GM23338 (cell line): Measurements from ENCODE around the gene TRAF4. TPM values are rescaled to one million over a fixed set of nuclear protein-coding genes. Genes with fewer than 3 reads are reported as not detected.

ENCODE experiments used
- ATAC-seq: fragments of 200-7000 bp; cut with Tn5 transposase; 3 replicates; pipeline ENCODE4 v1.9.1; 2020
- DNase-seq: peaks from one replicate; pipeline ENCODE4 v3.0.0-alpha.2; 2015; ENCODE audit warnings: low spot score
- H2AFZ ChIP-seq: fragments of 200-600 bp; sonication (generic); 2 replicates; pipeline ENCODE4 v1.8.0; 2016; ENCODE audit warnings: antibody characterized with exemption, mild to moderate bottlenecking, moderate library complexity
- H3F3A ChIP-seq: fragments of 200-600 bp; sonication (generic); replicated peaks from 2 replicates; pipeline ENCODE4 v1.8.0; 2017; ENCODE audit warnings: antibody characterized with exemption, mixed run types, low read depth
- H3K27ac ChIP-seq: fragments of 200-600 bp; sonication (generic); 2 replicates; pipeline ENCODE4 v1.6.1; 2016; ENCODE audit warnings: low read depth
- H3K27me3 ChIP-seq: fragments of 200-600 bp; sonication (generic); 2 replicates; pipeline ENCODE4 v1.8.0; 2016; ENCODE audit warnings: mild to moderate bottlenecking, mixed run types, moderate library complexity; ENCODE audit not compliant: insufficient read depth
- H3K36me3 ChIP-seq: fragments of 200-600 bp; sonication (generic); 2 replicates; pipeline ENCODE4 v1.8.0; 2016; ENCODE audit warnings: mild to moderate bottlenecking; ENCODE audit not compliant: insufficient read depth
- H3K4me1 ChIP-seq: fragments of 200-600 bp; sonication (generic); 2 replicates; pipeline ENCODE4 v1.8.0; 2016; ENCODE audit warnings: mild to moderate bottlenecking, moderate library complexity; ENCODE audit not compliant: insufficient read depth
- H3K4me2 ChIP-seq: fragments of 200-600 bp; sonication (generic); 2 replicates; pipeline ENCODE4 v1.7.1; 2017; ENCODE audit warnings: mixed run types
- H3K4me3 ChIP-seq: fragments of 200-600 bp; sonication (generic); 2 replicates; pipeline ENCODE4 v1.6.1; 2016; ENCODE audit warnings: mixed run types
- H3K79me2 ChIP-seq: fragments of 200-600 bp; sonication (generic); replicated peaks from 2 replicates; pipeline ENCODE4 v1.8.0; 2017; ENCODE audit warnings: mild to moderate bottlenecking; ENCODE audit not compliant: insufficient read depth
- H3K9me2 ChIP-seq: fragments of 200-600 bp; sonication (generic); 2 replicates; pipeline ENCODE4 v1.8.0; 2017; ENCODE audit not compliant: insufficient read depth
- H4K20me1 ChIP-seq: fragments of 200-600 bp; sonication (generic); replicated peaks from 2 replicates; pipeline ENCODE4 v1.8.0; 2017; ENCODE audit warnings: mild to moderate bottlenecking; ENCODE audit not compliant: insufficient read depth
- H3K27ac Mint-ChIP-seq: 2 replicates; pipeline ENCODE4 v1.8.0; 2020; ENCODE audit warnings: inconsistent platforms, mild to moderate bottlenecking, moderate library complexity, mixed read lengths
- H3K27me3 Mint-ChIP-seq: 3 replicates; pipeline ENCODE4 v1.8.0; 2022; ENCODE audit warnings: low read depth, mild to moderate bottlenecking, moderate library complexity, mixed read lengths, inconsistent platforms; ENCODE audit not compliant: insufficient read depth, poor library complexity
- H3K36me3 Mint-ChIP-seq: 3 replicates; pipeline ENCODE4 v1.8.0; 2021; ENCODE audit warnings: low read depth, mild to moderate bottlenecking, inconsistent platforms, moderate library complexity, mixed read lengths
- H3K4me1 Mint-ChIP-seq: 3 replicates; pipeline ENCODE4 v1.8.0; 2020; ENCODE audit warnings: mild to moderate bottlenecking, inconsistent platforms, mixed read lengths
- H3K4me3 Mint-ChIP-seq: 3 replicates; pipeline ENCODE4 v1.8.0; 2021; ENCODE audit warnings: moderate library complexity, mild to moderate bottlenecking, inconsistent platforms, mixed read lengths
- H3K9me3 Mint-ChIP-seq: 3 replicates; pipeline ENCODE4 v1.8.0; 2020; ENCODE audit warnings: moderate library complexity, mild to moderate bottlenecking, inconsistent platforms, mixed read lengths
- CREB1 ChIP-seq: fragments of 250-450 bp; sonication (Bioruptor Pico); IDR thresholded peaks from 2 replicates; pipeline ENCODE4 v1.5.0; 2020; ENCODE audit warnings: low read depth, mild to moderate bottlenecking, moderate library complexity
- CTCF ChIP-seq, 2 experiments: fragments of 200-600 bp in 1 of 2; sonication (generic) in 1 of 2; conservative IDR thresholded peaks; 2 replicates each; pipeline versions ENCODE4 v1.5.1 to v1.6.1; 2016 to 2017; ENCODE audit warnings: antibody characterized with exemption in 2 of 2, low read depth in 2 of 2, mild to moderate bottlenecking in 2 of 2, moderate library complexity in 1 of 2
- ETS1 ChIP-seq: IDR thresholded peaks from 2 replicates; pipeline ENCODE4 v1.6.1; 2016; ENCODE audit warnings: antibody characterized with exemption
- EZH2 ChIP-seq: fragments of 200-600 bp; sonication (generic); IDR thresholded peaks from one replicate; pipeline ENCODE4 v1.8.0; 2017; ENCODE audit warnings: antibody characterized with exemption, mild to moderate bottlenecking, low read depth; ENCODE audit not compliant: unreplicated experiment
- EZH2phosphoT487 ChIP-seq: fragments of 200-600 bp; sonication (generic); IDR thresholded peaks from one replicate; pipeline ENCODE4 v1.8.1; 2018; ENCODE audit warnings: antibody characterized with exemption; ENCODE audit not compliant: unreplicated experiment
- JUNB ChIP-seq: IDR thresholded peaks from one replicate; pipeline ENCODE4 v1.6.1; 2016; ENCODE audit warnings: antibody characterized with exemption; ENCODE audit not compliant: unreplicated experiment
- NANOG ChIP-seq: IDR thresholded peaks from 2 replicates; pipeline ENCODE4 v1.6.1; 2016; ENCODE audit warnings: antibody characterized with exemption, borderline replicate concordance
- POLR2AphosphoS5 ChIP-seq: IDR thresholded peaks from 2 replicates; pipeline ENCODE4 v1.6.1; 2016; ENCODE audit warnings: antibody characterized with exemption, low read depth
- STAT1 ChIP-seq: IDR thresholded peaks from one replicate; pipeline ENCODE4 v1.6.1; 2016; ENCODE audit warnings: antibody characterized with exemption; ENCODE audit not compliant: unreplicated experiment
- ZNF114 ChIP-seq: fragments of 250-450 bp; sonication (Bioruptor Pico); IDR thresholded peaks from 2 replicates; pipeline ENCODE4 v1.5.0; 2020; ENCODE audit warnings: mild to moderate bottlenecking, moderate library complexity
- ZNF331 ChIP-seq: fragments of 250-450 bp; sonication (Bioruptor Pico); IDR thresholded peaks from 2 replicates; pipeline ENCODE4 v1.5.0; 2020; ENCODE audit warnings: low read depth, mild to moderate bottlenecking, moderate library complexity
- polyA plus RNA-seq: library from polyadenylated mRNA; unstranded; fragments of >200 nt; fragmentation: Nextera tagmentation; extraction: Ambion mirVana; gene quantifications from 2 replicates; pipeline ENCODE4 v1.2.1, GENCODE V29; 2016
- total RNA-seq: library from RNA; depleted of rRNA; stranded (reverse); fragments of >200 nt; shearing (Covaris generic); gene quantifications from 2 replicates; pipeline ENCODE4 v1.2.3, GENCODE V29; 2014
- TF ChIP-seq, protein P1 (sequence below): fragments of 250-450 bp; sonication (Bioruptor Pico); IDR thresholded peaks from 2 replicates; pipeline ENCODE4 v1.5.0; 2020; ENCODE audit warnings: mild to moderate bottlenecking, moderate library complexity
- TF ChIP-seq, protein P2 (sequence below): IDR thresholded peaks from one replicate; pipeline ENCODE4 v1.6.1; 2018; ENCODE audit warnings: antibody characterized with exemption; ENCODE audit not compliant: unreplicated experiment

TRAF4 gene
- total and polyA plus RNA-seq, 2 experiments from 2014 or later, result 63.5 to 152 TPM

GRCh38 chr17:28722417-28723158 lies 21.2 kb upstream of the TRAF4 start:
- H3K27ac ChIP-seq, result peak overlapping the region; percentile 87

More at GRCh38 chr17:28722417-28723158, 21.2 kb upstream of the TRAF4 start:
- Mint-ChIP-seq H3K36me3 (peaks cover 58% of the 10 kb centered on the region), H3K27me3 (peaks cover 47% of the 10 kb centered on the region), H3K4me3 (peak overlapping the region; percentile 100), H3K4me1 (peaks cover 50% of the 10 kb centered on the region), H3K9me3 (peaks cover 7% of the 10 kb centered on the region), H3K27ac (peak overlapping the region; percentile 79)
- Histone ChIP-seq H3K4me2 (peak overlapping the region; percentile 98), H3K4me1 (peaks cover 39% of the 10 kb centered on the region), H4K20me1 (peaks cover 33% of the 10 kb centered on the region), H2AFZ (no peak overlapping the region), H3K4me3 (peak overlapping the region; percentile 98), H3K27me3 (no peaks in the 10 kb centered on the region), H3K36me3 (peaks cover 39% of the 10 kb centered on the region), H3K79me2 (peaks cover 35% of the 10 kb centered on the region), H3K9me2 (no peaks in the 10 kb centered on the region), H3F3A (peaks cover 59% of the 10 kb centered on the region)
- TF ChIP-seq ZNF331 (CRISPR knock-in tag) (no peak), NANOG (no peak), CREB1 (CRISPR knock-in tag) (no peak), EZH2 (no peak), STAT1 (no peak), EZH2phosphoT487 (no peak), POLR2AphosphoS5 (no peak; the same call in 1 of the 2 replicates), ZNF114 (CRISPR knock-in tag) (no peak), ETS1 (no peak), CTCF (conservative IDR thresholded peaks at IDR 0.05; ENCODE audit: low read depth in 2 of 2) (no peak), JUNB (no peak)
- TF ChIP-seq, protein P1, sequence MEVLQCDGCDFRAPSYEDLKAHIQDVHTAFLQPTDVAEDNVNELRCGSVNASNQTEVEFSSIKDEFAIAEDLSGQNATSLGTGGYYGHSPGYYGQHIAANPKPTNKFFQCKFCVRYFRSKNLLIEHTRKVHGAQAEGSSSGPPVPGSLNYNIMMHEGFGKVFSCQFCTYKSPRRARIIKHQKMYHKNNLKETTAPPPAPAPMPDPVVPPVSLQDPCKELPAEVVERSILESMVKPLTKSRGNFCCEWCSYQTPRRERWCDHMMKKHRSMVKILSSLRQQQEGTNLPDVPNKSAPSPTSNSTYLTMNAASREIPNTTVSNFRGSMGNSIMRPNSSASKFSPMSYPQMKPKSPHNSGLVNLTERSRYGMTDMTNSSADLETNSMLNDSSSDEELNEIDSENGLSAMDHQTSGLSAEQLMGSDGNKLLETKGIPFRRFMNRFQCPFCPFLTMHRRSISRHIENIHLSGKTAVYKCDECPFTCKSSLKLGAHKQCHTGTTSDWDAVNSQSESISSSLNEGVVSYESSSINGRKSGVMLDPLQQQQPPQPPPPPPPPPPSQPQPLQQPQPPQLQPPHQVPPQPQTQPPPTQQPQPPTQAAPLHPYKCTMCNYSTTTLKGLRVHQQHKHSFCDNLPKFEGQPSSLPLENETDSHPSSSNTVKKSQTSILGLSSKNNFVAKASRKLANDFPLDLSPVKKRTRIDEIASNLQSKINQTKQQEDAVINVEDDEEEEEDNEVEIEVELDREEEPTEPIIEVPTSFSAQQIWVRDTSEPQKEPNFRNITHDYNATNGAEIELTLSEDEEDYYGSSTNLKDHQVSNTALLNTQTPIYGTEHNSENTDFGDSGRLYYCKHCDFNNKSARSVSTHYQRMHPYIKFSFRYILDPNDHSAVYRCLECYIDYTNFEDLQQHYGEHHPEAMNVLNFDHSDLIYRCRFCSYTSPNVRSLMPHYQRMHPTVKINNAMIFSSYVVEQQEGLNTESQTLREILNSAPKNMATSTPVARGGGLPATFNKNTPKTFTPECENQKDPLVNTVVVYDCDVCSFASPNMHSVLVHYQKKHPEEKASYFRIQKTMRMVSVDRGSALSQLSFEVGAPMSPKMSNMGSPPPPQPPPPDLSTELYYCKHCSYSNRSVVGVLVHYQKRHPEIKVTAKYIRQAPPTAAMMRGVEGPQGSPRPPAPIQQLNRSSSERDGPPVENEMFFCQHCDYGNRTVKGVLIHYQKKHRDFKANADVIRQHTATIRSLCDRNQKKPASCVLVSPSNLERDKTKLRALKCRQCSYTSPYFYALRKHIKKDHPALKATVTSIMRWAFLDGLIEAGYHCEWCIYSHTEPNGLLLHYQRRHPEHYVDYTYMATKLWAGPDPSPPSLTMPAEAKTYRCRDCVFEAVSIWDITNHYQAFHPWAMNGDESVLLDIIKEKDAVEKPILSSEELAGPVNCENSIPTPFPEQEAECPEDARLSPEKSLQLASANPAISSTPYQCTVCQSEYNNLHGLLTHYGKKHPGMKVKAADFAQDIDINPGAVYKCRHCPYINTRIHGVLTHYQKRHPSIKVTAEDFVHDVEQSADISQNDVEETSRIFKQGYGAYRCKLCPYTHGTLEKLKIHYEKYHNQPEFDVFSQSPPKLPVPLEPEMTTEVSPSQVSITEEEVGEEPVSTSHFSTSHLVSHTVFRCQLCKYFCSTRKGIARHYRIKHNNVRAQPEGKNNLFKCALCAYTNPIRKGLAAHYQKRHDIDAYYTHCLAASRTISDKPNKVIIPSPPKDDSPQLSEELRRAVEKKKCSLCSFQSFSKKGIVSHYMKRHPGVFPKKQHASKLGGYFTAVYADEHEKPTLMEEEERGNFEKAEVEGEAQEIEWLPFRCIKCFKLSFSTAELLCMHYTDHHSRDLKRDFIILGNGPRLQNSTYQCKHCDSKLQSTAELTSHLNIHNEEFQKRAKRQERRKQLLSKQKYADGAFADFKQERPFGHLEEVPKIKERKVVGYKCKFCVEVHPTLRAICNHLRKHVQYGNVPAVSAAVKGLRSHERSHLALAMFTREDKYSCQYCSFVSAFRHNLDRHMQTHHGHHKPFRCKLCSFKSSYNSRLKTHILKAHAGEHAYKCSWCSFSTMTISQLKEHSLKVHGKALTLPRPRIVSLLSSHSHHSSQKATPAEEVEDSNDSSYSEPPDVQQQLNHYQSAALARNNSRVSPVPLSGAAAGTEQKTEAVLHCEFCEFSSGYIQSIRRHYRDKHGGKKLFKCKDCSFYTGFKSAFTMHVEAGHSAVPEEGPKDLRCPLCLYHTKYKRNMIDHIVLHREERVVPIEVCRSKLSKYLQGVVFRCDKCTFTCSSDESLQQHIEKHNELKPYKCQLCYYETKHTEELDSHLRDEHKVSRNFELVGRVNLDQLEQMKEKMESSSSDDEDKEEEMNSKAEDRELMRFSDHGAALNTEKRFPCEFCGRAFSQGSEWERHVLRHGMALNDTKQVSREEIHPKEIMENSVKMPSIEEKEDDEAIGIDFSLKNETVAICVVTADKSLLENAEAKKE (CRISPR knock-in tag), result no peak
- TF ChIP-seq, protein P2, sequence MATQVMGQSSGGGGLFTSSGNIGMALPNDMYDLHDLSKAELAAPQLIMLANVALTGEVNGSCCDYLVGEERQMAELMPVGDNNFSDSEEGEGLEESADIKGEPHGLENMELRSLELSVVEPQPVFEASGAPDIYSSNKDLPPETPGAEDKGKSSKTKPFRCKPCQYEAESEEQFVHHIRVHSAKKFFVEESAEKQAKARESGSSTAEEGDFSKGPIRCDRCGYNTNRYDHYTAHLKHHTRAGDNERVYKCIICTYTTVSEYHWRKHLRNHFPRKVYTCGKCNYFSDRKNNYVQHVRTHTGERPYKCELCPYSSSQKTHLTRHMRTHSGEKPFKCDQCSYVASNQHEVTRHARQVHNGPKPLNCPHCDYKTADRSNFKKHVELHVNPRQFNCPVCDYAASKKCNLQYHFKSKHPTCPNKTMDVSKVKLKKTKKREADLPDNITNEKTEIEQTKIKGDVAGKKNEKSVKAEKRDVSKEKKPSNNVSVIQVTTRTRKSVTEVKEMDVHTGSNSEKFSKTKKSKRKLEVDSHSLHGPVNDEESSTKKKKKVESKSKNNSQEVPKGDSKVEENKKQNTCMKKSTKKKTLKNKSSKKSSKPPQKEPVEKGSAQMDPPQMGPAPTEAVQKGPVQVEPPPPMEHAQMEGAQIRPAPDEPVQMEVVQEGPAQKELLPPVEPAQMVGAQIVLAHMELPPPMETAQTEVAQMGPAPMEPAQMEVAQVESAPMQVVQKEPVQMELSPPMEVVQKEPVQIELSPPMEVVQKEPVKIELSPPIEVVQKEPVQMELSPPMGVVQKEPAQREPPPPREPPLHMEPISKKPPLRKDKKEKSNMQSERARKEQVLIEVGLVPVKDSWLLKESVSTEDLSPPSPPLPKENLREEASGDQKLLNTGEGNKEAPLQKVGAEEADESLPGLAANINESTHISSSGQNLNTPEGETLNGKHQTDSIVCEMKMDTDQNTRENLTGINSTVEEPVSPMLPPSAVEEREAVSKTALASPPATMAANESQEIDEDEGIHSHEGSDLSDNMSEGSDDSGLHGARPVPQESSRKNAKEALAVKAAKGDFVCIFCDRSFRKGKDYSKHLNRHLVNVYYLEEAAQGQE, result no peak
- no peak for DNase-seq
- ATAC-seq, result no peak
